SK-N-DZ (cell line): ENCODE measurements around the gene EPS15.
"Not testable (repeated sequence)": the region's sequence is repeated elsewhere in the genome, so short reads cannot be mapped to it uniquely, and the experiment has no call there.

Experiments
- DNase-seq: peaks from one replicate; pipeline ENCODE4 v3.0.0-alpha.2; 2015; ENCODE audit warnings: low spot score

Gene EPS15

GRCh38 chr1:51425955-51426354, 93.1 kb downstream of the EPS15 start:
- no peak for DNase-seq

DNA sequence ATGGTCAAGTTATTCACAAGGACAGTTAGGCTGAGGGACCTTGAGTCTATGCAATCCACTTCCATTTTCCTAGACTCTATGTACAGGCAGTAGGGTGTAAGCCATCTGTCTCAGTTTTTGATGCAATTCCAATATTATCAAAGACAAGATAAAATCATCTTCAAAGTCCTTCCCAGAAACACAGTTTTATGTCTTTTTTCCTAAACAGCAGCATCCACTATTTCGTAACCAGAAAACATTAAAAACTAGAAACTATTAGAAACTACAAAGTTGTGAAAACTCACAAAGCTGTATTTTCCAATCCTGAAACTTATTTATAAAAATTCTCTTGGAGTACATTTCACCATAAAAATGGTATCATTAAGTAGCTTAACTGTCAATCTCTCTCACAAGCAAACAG, 93.8 kb downstream of the EPS15 start:
- no peak for DNase-seq

DNA sequence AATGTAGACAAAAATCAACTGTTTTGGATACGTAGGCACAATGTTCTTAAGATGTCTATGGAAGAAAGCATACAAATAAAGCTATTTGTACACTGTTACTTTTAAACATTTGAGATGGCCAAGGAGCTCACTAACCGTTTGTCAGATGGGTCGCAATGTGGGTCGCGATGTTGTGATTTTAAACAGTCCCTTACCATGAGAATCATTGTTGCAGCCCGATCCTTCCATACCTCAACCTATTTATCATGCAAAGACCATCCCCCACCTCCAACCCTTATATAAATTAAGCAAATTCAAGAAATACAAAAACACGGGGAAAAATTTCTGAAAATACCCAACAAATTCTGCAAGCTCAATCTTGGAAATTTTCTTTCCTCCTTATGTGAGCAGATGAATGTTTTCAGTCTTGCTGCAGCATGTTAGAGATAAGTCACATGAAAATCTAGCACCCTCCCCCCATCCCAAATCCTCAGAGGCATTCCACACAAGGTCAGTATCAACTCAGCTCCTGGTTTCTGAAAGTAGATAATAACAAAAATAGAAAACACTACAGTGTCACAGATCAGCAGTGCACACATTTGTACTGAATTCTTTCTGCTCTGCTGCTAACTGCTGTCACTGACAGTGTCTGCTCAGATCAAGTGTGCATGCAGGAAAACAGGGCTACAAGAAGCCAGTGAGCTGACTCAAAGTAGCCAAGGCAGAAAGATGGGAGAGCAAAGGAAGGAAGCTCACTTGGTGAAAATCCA, 95.8 kb downstream of the EPS15 start:
- DNase-seq = no peak

DNA sequence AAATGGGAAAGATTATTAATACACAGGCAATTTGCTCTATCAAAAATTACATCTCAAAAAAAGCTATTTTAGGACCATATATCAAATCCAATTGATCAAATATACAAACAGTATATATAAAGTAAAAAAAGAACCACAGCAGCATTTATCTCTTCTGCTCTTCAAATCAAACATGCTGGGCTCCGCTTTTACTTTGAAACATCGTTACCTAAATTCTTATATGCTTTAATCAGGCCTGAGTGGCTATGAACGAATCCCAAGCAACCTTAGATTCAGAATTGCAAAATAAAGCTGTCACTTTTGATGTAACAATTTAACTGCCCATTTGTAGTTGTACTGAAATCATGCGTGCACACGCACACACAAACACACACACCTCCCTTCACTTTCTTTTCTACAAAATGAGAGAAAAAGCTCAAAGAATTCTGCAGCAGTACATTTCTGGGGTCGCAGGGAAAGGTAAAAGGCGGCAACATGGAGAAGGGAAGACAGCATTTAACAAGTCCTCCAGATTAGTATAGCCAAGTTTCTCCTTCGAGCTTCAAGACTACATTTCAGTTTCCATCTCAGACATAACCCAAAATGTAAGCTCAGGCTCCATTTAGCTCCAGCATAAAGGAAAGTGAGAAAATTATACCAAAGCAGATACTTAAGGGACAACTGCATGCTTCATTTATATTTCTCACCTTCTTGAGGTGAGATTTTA, 96.5 kb downstream of the EPS15 start:
- no peak for DNase-seq

GRCh38 chr1:51421964-51422363, 97.1 kb downstream of the EPS15 start:
- DNase-seq = peak; percentile 50

- DNase-seq = no peak
These were observed 98.0 kb downstream of the EPS15 start for GRCh38 chr1:51420867-51421627.

GRCh38 chr1:51418384-51418959, 100.6 kb downstream of the EPS15 start:
- no peak for DNase-seq

GRCh38 chr1:51417496-51418383, 101.3 kb downstream of the EPS15 start:
- DNase-seq = no peak

DNA sequence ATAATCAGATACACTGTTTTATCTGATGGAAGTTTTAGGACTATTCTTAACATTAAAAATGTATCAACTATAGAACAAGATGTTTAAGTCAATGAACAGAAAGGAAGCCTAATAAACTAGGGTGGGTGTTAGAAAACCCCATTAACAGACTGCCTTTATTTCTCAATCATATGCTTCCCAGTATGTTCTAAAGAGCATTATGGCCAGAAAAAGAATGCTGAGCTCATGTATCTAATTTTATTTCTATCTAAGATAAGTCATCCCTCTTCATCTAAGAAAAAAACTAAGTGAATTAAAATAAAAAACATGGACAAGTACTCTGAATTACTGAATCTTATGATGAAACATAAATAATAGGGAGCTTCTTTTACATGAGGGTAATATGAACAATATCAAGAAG, 102.2 kb downstream of the EPS15 start:
- no peak for DNase-seq

- no peak for DNase-seq
These were observed 103.1 kb downstream of the EPS15 start for GRCh38 chr1:51415963-51416362.

DNA sequence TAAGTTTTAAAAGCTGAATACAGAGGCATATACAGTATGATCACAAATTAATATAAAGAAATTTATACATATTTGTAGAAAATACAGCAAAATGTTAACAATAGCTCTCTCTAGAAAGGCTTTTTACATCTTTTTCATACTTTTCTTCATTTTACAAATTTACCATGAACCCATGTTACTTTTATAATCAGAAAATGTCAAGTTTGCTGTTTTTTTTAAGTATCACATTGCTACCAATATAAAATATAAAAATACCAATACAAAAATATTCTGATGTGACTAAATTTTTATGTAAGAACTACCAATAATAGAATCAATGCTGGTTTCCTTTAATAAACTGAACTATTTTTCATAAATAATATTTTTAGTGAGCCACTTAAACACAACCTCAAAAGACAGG, 104.3 kb downstream of the EPS15 start:
- DNase-seq = no peak

DNA sequence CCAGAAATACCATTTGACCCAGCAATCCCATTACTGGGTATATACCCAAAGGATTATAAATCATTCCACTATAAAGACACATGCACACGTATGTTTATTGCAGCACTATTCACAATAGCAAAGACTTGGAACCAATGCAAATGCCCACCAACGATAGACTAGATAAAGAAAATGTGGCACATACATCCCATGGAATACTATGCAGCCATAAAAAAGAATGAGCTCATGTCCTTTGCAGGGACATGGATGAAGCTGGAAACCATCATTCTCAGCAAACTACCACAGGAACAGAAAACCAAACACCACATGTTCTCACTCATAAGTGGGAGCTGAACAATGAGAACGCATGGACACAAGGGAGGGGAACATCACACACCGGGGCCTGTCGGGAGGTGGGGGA, 107.2 kb downstream of the EPS15 start:
- not testable (repeated sequence) for DNase-seq

- DNase-seq = no peak
These were observed 108.3 kb downstream of the EPS15 start for GRCh38 chr1:51410568-51411460.

GRCh38 chr1:51409755-51410541, 109.1 kb downstream of the EPS15 start:
- not testable (repeated sequence) for DNase-seq

DNA sequence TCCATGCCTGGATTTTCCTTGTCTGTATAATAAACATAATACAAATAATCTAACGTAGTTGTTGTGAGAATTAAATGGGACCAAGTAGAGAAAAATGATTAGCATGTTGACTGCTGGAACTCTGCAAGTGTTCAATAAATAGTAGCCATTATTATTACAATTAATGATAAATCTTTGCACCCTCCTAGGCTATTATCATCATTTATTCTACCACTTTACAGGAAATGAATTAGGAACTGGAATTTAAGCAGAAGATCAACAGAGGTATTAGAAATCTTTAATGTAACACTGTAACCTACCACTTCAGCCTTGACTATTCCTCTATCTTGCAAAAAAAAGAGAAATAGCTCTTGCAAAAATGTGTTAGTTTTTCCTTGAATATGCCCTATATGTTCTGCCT, 126.8 kb downstream of the EPS15 start:
- no peak for DNase-seq

- DNase-seq = not testable (repeated sequence)
These were observed 128.4 kb downstream of the EPS15 start for GRCh38 chr1:51390641-51391040.

GRCh38 chr1:51387288-51387687, 131.8 kb downstream of the EPS15 start:
- DNase-seq = not testable (repeated sequence)

- not testable (repeated sequence) for DNase-seq
These were observed 132.8 kb downstream of the EPS15 start for GRCh38 chr1:51386259-51386658.

GRCh38 chr1:51385776-51386175, 133.3 kb downstream of the EPS15 start:
- DNase-seq = no peak
